ENCODE measurements around the gene SAXO2. TPM values are rescaled to one million over a fixed set of nuclear protein-coding genes. Genes with fewer than 3 reads are reported as not detected.
"Not testable (repeated sequence)": the region's sequence is repeated elsewhere in the genome, so short reads cannot be mapped to it uniquely, and the experiment has no call there.

SAXO2 gene
- total RNA-seq, 2 donors from 2014 or later, result not detected

- DNase-seq (ENCODE audit: low spot score), result no peak
- no peak overlapping the region for H3K27ac ChIP-seq
- no peaks in the 10 kb centered on the region for H3K36me3 ChIP-seq
- H3K9me3 ChIP-seq, result peaks cover 0 to 15% of the 10 kb centered on the region in 2 donors
- no peaks in the 10 kb centered on the region for H3K4me1 ChIP-seq
- TF ChIP-seq, protein P1, sequence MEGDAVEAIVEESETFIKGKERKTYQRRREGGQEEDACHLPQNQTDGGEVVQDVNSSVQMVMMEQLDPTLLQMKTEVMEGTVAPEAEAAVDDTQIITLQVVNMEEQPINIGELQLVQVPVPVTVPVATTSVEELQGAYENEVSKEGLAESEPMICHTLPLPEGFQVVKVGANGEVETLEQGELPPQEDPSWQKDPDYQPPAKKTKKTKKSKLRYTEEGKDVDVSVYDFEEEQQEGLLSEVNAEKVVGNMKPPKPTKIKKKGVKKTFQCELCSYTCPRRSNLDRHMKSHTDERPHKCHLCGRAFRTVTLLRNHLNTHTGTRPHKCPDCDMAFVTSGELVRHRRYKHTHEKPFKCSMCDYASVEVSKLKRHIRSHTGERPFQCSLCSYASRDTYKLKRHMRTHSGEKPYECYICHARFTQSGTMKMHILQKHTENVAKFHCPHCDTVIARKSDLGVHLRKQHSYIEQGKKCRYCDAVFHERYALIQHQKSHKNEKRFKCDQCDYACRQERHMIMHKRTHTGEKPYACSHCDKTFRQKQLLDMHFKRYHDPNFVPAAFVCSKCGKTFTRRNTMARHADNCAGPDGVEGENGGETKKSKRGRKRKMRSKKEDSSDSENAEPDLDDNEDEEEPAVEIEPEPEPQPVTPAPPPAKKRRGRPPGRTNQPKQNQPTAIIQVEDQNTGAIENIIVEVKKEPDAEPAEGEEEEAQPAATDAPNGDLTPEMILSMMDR (IDR thresholded peaks at IDR 0.05), result no peak
- no peaks in the 10 kb centered on the region for H3K27me3 ChIP-seq
- no peak overlapping the region for H3K4me3 ChIP-seq
These were observed 9.5 kb downstream of the SAXO2 start for GRCh38 chr15:82272154-82272553.

- H3K4me1 ChIP-seq, result no peaks in the 10 kb centered on the region
- DNase-seq (ENCODE audit: low spot score), result no peak
- no peaks in the 10 kb centered on the region for H3K27me3 ChIP-seq
- H3K27ac ChIP-seq, result no peak overlapping the region
- TF ChIP-seq, protein P1 (IDR thresholded peaks at IDR 0.05), result no peak
- peaks cover 0 to 17% of the 10 kb centered on the region in 2 donors for H3K9me3 ChIP-seq
- no peaks in the 10 kb centered on the region for H3K36me3 ChIP-seq
- no peak overlapping the region for H3K4me3 ChIP-seq
These were observed 12.8 kb downstream of the SAXO2 start for GRCh38 chr15:82275410-82275809.

- not testable (repeated sequence) for H3K27me3 ChIP-seq
- H3K9me3 ChIP-seq, result peaks cover 0 to 11% of the 10 kb centered on the region in 2 donors
These were observed 18.7 kb downstream of the SAXO2 start for GRCh38 chr15:82281276-82281675.

DNA sequence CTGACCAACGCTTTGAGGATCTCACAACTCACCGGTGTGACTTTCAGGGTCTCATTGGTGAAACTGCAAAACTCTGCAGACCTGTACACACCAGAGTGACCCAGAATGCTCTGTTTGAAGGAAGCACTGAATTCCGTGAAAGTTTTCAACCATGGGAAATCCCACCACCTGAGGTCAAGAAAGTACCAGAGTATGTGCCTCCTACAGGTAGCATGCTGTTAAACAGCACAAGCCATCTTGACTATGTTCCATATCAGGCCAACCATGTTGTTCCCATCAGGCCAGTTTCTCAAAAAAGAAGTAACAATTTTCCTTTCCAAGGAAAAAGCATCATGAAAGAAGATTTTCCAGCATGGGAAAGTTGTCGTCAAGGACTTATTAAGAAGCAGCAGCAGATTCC, 19.8 kb downstream of the SAXO2 start:
- not testable (repeated sequence) for H3K4me3 ChIP-seq; H3K27me3 ChIP-seq; H3K4me1 ChIP-seq; H3K27ac ChIP-seq; H3K9me3 ChIP-seq; DNase-seq (ENCODE audit: low spot score); H3K36me3 ChIP-seq

More at GRCh38 chr15:82281276-82281675, 18.7 kb downstream of the SAXO2 start:
- not testable (repeated sequence) for H3K4me1 ChIP-seq; DNase-seq (ENCODE audit: low spot score); H3K4me3 ChIP-seq; H3K36me3 ChIP-seq; H3K27ac ChIP-seq
- TF ChIP-seq, protein P1 (IDR thresholded peaks at IDR 0.05), result peak in 1 of 2 donors; percentile 45

GRCh38 chr15:82284381-82284780, 21.8 kb downstream of the SAXO2 start:
- H3K4me1 ChIP-seq; H3K9me3 ChIP-seq; H3K27me3 ChIP-seq; H3K4me3 ChIP-seq; H3K27ac ChIP-seq; H3K36me3 ChIP-seq; DNase-seq (ENCODE audit: low spot score): not testable (repeated sequence)

- H3K27ac ChIP-seq, H3K9me3 ChIP-seq, H3K27me3 ChIP-seq: not testable (repeated sequence)
These were observed 23.9 kb downstream of the SAXO2 start for GRCh38 chr15:82286475-82286874.

GRCh38 chr15:82288202-82288601, 25.6 kb downstream of the SAXO2 start:
- not testable (repeated sequence) for H3K4me3 ChIP-seq; H3K9me3 ChIP-seq; H3K27me3 ChIP-seq; DNase-seq (ENCODE audit: low spot score); H3K4me1 ChIP-seq; H3K36me3 ChIP-seq; H3K27ac ChIP-seq

More at GRCh38 chr15:82286475-82286874, 23.9 kb downstream of the SAXO2 start:
- H3K36me3 ChIP-seq; DNase-seq (ENCODE audit: low spot score); H3K4me3 ChIP-seq; H3K4me1 ChIP-seq: not testable (repeated sequence)

DNA sequence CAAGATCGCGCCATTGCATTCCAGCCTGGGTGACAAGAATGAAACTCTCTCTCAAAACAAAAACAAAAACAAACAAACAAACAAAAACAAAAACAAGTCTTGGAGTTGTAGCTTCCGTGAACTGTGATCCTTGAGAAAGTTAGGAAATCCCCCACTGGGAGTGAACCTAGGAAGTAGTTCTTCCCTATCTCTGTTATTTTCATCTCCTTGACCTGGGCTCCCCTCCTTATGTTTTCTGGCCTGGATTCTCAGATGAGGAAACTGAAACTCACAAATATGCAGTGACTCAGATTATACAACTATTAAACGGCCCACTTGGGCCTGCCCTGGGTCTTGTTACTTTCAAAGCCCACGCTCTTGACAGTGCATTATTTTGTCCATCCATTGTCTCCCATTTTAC, 29.7 kb downstream of the SAXO2 start:
- TF ChIP-seq, protein P1 (IDR thresholded peaks at IDR 0.05), result no peak
- H3K27me3 ChIP-seq, result no peaks in the 10 kb centered on the region
- DNase-seq (ENCODE audit: low spot score), result no peak

More for the DNA sequence above, 29.7 kb downstream of the SAXO2 start:
- Histone ChIP-seq H3K9me3 (no peaks in the 10 kb centered on the region), H3K36me3 (no peaks in the 10 kb centered on the region), H3K4me1 (no peaks in the 10 kb centered on the region), H3K27ac (no peak overlapping the region), H3K4me3 (no peak overlapping the region)

Data from right atrium auricular region (tissue), 2 donors.